Right lobe of liver (tissue), 6 donors: ENCODE results near the gene RBMS3. TPM values are rescaled to one million over a fixed set of nuclear protein-coding genes. Genes with fewer than 3 reads are reported as not detected.

Source experiments
- ATAC-seq, 4 donors: fragments of 200-7000 bp; cut with Tn5 transposase; one replicate each; pipeline ENCODE4 v1.9.1; 2020; ENCODE audit warnings: mild to moderate bottlenecking in 4 of 4, moderate library complexity in 4 of 4
- DNase-seq, 3 donors: peaks; one replicate each; pipeline ENCODE4 v3.0.0-alpha.2; 2020
- H3K27ac ChIP-seq, 3 donors: fragments of 200-600 bp; one replicate each; pipeline ENCODE4 v1.8.0; 2022
- H3K27me3 ChIP-seq, 2 donors: fragments of 200-600 bp; one replicate each; pipeline ENCODE4 v1.8.0; 2022
- H3K36me3 ChIP-seq, 4 donors: fragments of 200-600 bp; sonication (generic) in 1 of 4; one replicate each; pipeline versions ENCODE4 v1.5.1 to v1.8.0; 2017 to 2022; ENCODE audit warnings: control low read depth in 1 of 4
- H3K4me1 ChIP-seq, 4 donors: fragments of 200-600 bp; sonication (generic) in 1 of 4; one replicate each; pipeline versions ENCODE4 v1.5.1 to v1.8.0; 2017 to 2022; ENCODE audit warnings: control low read depth in 1 of 4
- H3K4me3 ChIP-seq, 3 donors: fragments of 200-600 bp; one replicate each; pipeline ENCODE4 v1.8.0; 2022
- H3K9me3 ChIP-seq, 4 donors: fragments of 200-600 bp; sonication (generic) in 1 of 4; one replicate each; pipeline versions ENCODE4 v1.5.1 to v1.8.0; 2017 to 2022; ENCODE audit warnings: control low read depth in 1 of 4
- POLR2A ChIP-seq: fragments of 450-650 bp; IDR thresholded peaks from one replicate; pipeline ENCODE4 v1.6.1; 2017; ENCODE audit warnings: antibody characterized with exemption, mild to moderate bottlenecking
- WGBS: methylation state at CpG from one replicate; pipeline ENCODE4 v1.1.6; 2018; ENCODE audit warnings: low coverage, low lambda C conversion rate; ENCODE audit not compliant: insufficient coverage; ENCODE audit errors: missing lambda C conversion rate; 5-methylcytosine and 5-hydroxymethylcytosine counted together
- intact Hi-C, 2 donors: fragments of 100-400 bp; cut with DNase I; formaldehyde crosslinking; loops; one replicate each; pipeline versions ENCODE4 v1.11.2 to v1.14.1; 2022
- total RNA-seq, 6 experiments: library from RNA; depleted of rRNA in 2 of 6; stranded (reverse); fragments of >200 nt in 2 of 6; fragmentation: NEBNext Ultra II Directional in 3 of 6; extraction: Animal tissue kit (Norgen Biotek cat#: 25700) in 3 of 6; gene quantifications; one replicate each; pipeline versions ENCODE4 v1.1.0 to v1.2.4, GENCODE V29; 2016 to 2023
- TF ChIP-seq, protein P1 (sequence below), 4 donors: fragments of 200-600 bp in 3 of 4; fragments of 450-650 bp in 1 of 4; IDR thresholded peaks; one replicate each; pipeline versions ENCODE4 v1.5.1 to v1.8.0; 2016 to 2022; ENCODE audit warnings: antibody characterized with exemption in 4 of 4, mild to moderate bottlenecking in 2 of 4
- donor health status: DM: no; HTN: yes; CAD: no.
- donor health status: DM: no; HTN: no; CAD: no.
- donor health status: DM: no; HTN: no; CAD: no.
- donor health status: DM: no; HTN: yes; CAD: no.
- donor health status: DM: no; HTN: yes; CAD: no.

The RBMS3 gene
- total RNA-seq, 6 experiments from 2014 or later = 6.3 to 11.5 (median 8.3) TPM

DNA sequence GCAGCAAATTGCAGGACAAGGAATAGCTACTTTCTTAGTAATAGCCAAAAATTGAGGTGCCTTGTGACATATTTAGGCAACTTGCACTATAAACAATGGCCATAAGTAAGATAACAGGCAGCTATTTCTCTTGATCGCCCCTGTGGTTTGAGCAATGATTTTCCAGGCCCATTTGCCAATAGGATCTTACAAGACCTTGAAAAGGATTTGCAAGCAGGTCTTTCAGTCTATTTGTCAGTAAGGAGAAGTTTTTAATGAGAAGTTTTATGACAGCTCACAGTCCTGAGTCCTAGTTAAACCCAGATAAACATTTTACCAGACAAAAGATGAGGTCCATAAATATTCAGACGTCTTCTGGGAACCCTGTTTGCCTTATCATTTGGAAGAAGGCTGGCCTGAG is 645.5 kb downstream of the RBMS3 start:
- no peaks in the 10 kb centered on the region for H3K36me3 ChIP-seq
- no peak overlapping the region for H3K27ac ChIP-seq
- H3K9me3 ChIP-seq = no peaks in the 10 kb centered on the region
- TF ChIP-seq, protein P1, sequence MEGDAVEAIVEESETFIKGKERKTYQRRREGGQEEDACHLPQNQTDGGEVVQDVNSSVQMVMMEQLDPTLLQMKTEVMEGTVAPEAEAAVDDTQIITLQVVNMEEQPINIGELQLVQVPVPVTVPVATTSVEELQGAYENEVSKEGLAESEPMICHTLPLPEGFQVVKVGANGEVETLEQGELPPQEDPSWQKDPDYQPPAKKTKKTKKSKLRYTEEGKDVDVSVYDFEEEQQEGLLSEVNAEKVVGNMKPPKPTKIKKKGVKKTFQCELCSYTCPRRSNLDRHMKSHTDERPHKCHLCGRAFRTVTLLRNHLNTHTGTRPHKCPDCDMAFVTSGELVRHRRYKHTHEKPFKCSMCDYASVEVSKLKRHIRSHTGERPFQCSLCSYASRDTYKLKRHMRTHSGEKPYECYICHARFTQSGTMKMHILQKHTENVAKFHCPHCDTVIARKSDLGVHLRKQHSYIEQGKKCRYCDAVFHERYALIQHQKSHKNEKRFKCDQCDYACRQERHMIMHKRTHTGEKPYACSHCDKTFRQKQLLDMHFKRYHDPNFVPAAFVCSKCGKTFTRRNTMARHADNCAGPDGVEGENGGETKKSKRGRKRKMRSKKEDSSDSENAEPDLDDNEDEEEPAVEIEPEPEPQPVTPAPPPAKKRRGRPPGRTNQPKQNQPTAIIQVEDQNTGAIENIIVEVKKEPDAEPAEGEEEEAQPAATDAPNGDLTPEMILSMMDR (IDR thresholded peaks at IDR 0.05) = no peak
- no peak for TF ChIP-seq POLR2A
- no peak for ATAC-seq
- intact Hi-C loops = no loop called here
- H3K4me3 ChIP-seq = no peak overlapping the region
- no peaks in the 10 kb centered on the region for H3K27me3 ChIP-seq
- H3K4me1 ChIP-seq = no peaks in the 10 kb centered on the region
- DNase-seq = no peak
- 42% methylated on average over 2 of the region's 2 CpGs for WGBS

DNA sequence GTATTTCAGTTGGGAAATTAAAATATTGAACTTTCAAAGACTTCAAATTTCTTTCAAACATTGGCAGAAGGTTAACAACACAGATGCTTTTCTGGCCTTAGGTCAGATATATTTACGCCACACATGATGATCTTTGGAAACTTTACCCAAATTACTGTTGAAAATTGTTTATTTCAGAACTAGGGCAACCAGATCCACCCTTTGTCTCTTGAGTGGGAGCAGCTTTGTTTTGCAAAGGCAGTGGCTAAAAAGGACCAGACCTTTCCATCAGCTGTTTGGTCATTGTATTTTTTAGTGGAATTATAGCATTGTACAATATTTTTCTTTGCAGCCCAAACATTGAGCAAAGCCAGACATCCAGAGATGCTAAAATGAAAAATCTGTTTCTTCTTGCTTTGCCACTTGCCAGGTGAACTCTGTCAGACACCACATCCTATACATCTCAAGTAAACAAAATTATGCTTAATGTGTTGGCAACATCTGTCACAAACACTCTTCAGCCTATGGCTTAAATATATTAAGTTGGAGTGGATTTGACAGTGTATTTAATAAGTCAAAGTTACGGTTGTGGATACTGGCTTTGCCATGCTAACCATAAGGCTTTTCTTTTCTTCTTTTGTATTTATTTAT is 651.9 kb downstream of the RBMS3 start:
- no peak for TF ChIP-seq POLR2A
- TF ChIP-seq, protein P1 (IDR thresholded peaks at IDR 0.05) = no peak
- no peak overlapping the region for H3K4me3 ChIP-seq
- ATAC-seq = no peak
- no peaks in the 10 kb centered on the region for H3K4me1 ChIP-seq
- no peak for DNase-seq
- H3K9me3 ChIP-seq = no peaks in the 10 kb centered on the region
- 64% methylated on average over 2 of the region's 2 CpGs for WGBS
- no peak overlapping the region for H3K27ac ChIP-seq
- intact Hi-C loops = no loop called here
- H3K27me3 ChIP-seq = no peaks in the 10 kb centered on the region
- no peaks in the 10 kb centered on the region for H3K36me3 ChIP-seq

DNA sequence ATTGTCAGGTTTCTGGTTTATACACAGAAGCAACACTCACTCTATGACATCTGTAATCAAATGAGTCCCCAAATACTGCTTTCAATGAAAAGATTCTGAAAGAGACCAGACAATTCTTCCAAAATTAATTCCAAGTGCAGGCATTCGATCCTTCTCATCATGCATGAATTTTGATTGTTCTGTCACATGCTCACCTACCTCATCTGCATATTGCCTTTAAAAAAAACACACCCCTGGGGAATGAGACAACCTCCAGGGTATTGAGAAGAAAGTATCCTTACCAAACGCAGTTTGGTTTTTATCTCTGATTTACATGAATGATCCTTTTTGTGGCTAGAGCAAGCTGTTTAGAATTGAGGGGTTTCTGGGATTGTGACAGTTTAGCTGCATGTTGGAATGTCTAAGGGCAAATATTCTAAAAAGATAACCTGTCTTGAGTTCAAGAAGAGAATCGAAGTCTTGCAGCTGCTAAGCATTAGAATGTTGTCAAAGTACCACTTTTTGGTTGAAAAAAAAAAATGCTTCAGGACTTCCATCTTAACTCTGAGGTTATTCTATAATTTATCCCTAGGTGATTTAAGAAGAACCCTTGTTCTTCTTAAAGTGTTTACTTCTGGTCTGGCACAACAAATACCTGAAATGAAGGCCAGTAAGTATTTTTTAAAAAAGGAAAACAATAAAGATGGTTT is 653.1 kb downstream of the RBMS3 start:
- Histone ChIP-seq H3K4me3 (no peak overlapping the region), H3K9me3 (no peaks in the 10 kb centered on the region), H3K4me1 (no peaks in the 10 kb centered on the region), H3K36me3 (no peaks in the 10 kb centered on the region), H3K27ac (no peak overlapping the region), H3K27me3 (no peaks in the 10 kb centered on the region)
- DNase-seq (no peak), ATAC-seq (no peak)
- WGBS = 27% methylated on average over 3 of the region's 3 CpGs
- TF ChIP-seq, protein P1 (IDR thresholded peaks at IDR 0.05) = no peak
- intact Hi-C loops = no loop called here

DNA sequence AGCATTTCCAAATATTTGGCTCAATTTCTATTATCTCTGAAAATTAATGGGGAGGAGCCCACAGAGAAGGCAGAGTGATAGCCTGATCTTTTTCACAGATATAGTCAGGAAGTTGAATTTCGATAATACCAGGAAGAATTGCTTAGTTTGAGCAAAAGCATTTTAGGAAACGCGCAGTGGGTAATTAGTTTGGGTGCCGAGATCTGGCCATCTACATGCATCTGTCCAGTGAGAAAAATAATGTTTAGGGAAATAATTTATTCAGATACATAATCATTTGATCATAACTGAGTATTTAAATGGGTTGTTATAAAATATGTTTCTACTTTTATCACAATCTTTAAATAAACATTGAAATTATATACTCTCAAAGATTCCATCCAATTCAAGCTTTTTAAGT is 653.9 kb downstream of the RBMS3 start:
- Histone ChIP-seq H3K27me3 (no peaks in the 10 kb centered on the region), H3K9me3 (no peaks in the 10 kb centered on the region), H3K27ac (no peak overlapping the region), H3K36me3 (no peaks in the 10 kb centered on the region), H3K4me1 (no peaks in the 10 kb centered on the region), H3K4me3 (no peak overlapping the region)
- intact Hi-C loops = no loop called here
- ATAC-seq (no peak), DNase-seq (no peak)
- TF ChIP-seq POLR2A = no peak
- TF ChIP-seq, protein P1 (IDR thresholded peaks at IDR 0.05) = no peak
- 64% methylated on average over 4 of the region's 4 CpGs for WGBS
